Measurements from ENCODE around the gene MARK4. TPM values are rescaled to one million over a fixed set of nuclear protein-coding genes. Genes with fewer than 3 reads are reported as not detected.
A peak's percentile ranks its signal among the peaks of the same experiment; 100 is the strongest.

Gene MARK4
- total RNA-seq, 1 experiment from 2014 or later = 58.5 TPM

GRCh38 chr19:45322744-45323281, 71.7 kb downstream of the MARK4 start, which contains the start of gene CKM (continued):
- TF ChIP-seq ATF2 (CRISPR knock-in tag; IDR thresholded peaks at IDR 0.05; ENCODE audit: borderline replicate concordance, low read depth) = no peak
- TF ChIP-seq EMX1 (CRISPR knock-in tag; IDR thresholded peaks at IDR 0.05) = no peak
- TF ChIP-seq SP1 (CRISPR knock-in tag; conservative IDR thresholded peaks at IDR 0.05) = no peak
- TF ChIP-seq ETV6 (CRISPR knock-in tag; IDR thresholded peaks at IDR 0.05) = no peak; the same call in 1 of the 2 replicates
- no peak for TF ChIP-seq MXD4 (CRISPR knock-in tag; IDR thresholded peaks at IDR 0.05; ENCODE audit: borderline replicate concordance)
- no peak for TF ChIP-seq ZNF396 (CRISPR knock-in tag; IDR thresholded peaks at IDR 0.05; ENCODE audit: borderline replicate concordance)

- CTCF ChIA-PET = interaction anchor here (0.7 to 1.4 kb wide), 3 partner anchors 15 to 123 kb away, joined by 3 to 4 read pairs (median 3); no protein-coding TSS in a partner anchor
- Mint-ChIP-seq H3K9me3 (no peaks in the 10 kb centered on the region), H3K36me3 (no peaks in the 10 kb centered on the region), H3K4me3 (peak overlapping the region; percentile 56), H3K4me1 (peaks cover 22% of the 10 kb centered on the region), H3K27me3 (ENCODE audit: low read depth) (peaks cover 20% of the 10 kb centered on the region), H3K27ac (no peak overlapping the region)
- DNase-seq (ENCODE audit: low spot score) (peak; percentile 48), ATAC-seq (peak; percentile 36)
- POLR2A ChIA-PET = interaction anchor here (1.0 kb wide), 1 partner anchor 20 kb away, joined by 7 read pairs; no protein-coding TSS in a partner anchor
- TF ChIP-seq E2F5 (CRISPR knock-in tag; IDR thresholded peaks at IDR 0.05) (no peak), MAX (CRISPR knock-in tag; IDR thresholded peaks at IDR 0.05) (0 out of 2 replicates have a peak, but pooled peaks have one; percentile 19), AR (CRISPR knock-in tag; IDR thresholded peaks at IDR 0.05) (no peak)
Observed at GRCh38 chr19:45323671-45324081, 72.6 kb downstream of the MARK4 start.

GRCh38 chr19:45324349-45324907, 73.4 kb downstream of the MARK4 start:
- CTCF ChIA-PET = interaction anchor here (0.7 to 1.0 kb wide), 2 partner anchors 15 to 55 kb away, joined by 3 read pairs; no protein-coding TSS in a partner anchor

More at GRCh38 chr19:45324349-45324907, 73.4 kb downstream of the MARK4 start:
- Mint-ChIP-seq H3K27me3 (ENCODE audit: low read depth) (peaks cover 20% of the 10 kb centered on the region), H3K36me3 (no peaks in the 10 kb centered on the region), H3K27ac (no peak overlapping the region), H3K4me3 (peak overlapping the region; percentile 56), H3K4me1 (peaks cover 22% of the 10 kb centered on the region), H3K9me3 (no peaks in the 10 kb centered on the region)
- POLR2A ChIA-PET = interaction anchor here (1.0 kb wide), 1 partner anchor 19 kb away, joined by 7 read pairs; no protein-coding TSS in a partner anchor
- ATAC-seq (no peak; the same call in 1 of the 2 replicates), DNase-seq (ENCODE audit: low spot score) (no peak)
- TF ChIP-seq CBFB (CRISPR knock-in tag; IDR thresholded peaks at IDR 0.05; ENCODE audit: low read depth) (no peak), GABPB1 (CRISPR knock-in tag; IDR thresholded peaks at IDR 0.05) (no peak), ATF6 (CRISPR knock-in tag; IDR thresholded peaks at IDR 0.05) (no peak), ERG (CRISPR knock-in tag; IDR thresholded peaks at IDR 0.05) (no peak), JAZF1 (CRISPR knock-in tag; IDR thresholded peaks at IDR 0.05) (no peak), ARID4B (CRISPR knock-in tag; IDR thresholded peaks at IDR 0.05; ENCODE audit: borderline replicate concordance) (no peak)
